Measurements from ENCODE around the gene RAB1B. TPM values are rescaled to one million over a fixed set of nuclear protein-coding genes. Genes with fewer than 3 reads are reported as not detected.

Gene RAB1B
- total and polyA plus RNA-seq, 9 donors, result 69.7 to 111 (median 101) TPM

- Histone ChIP-seq H3K27ac (ENCODE audit: low read length) (peak within 1 kb of the TSS; percentile 96), H3K27me3 (ENCODE audit: control insufficient read depth, insufficient read depth, low read length) (peaks cover 38% of the 10 kb centered on the region), H3K4me1 (ENCODE audit: control insufficient read depth, insufficient read depth, low read length) (peaks cover 25% of the 10 kb centered on the region), H3K4me3 (ENCODE audit: low read length) (peak within 1 kb of the TSS; percentile 92), H3K36me3 (ENCODE audit: control insufficient read depth, insufficient read depth, low read length) (peaks cover 32% of the 10 kb centered on the region), H3K9me3 (replicated peaks; ENCODE audit: control insufficient read depth, low read depth, low read length) (no peaks in the 10 kb centered on the region)
- DNase-seq, result peak; percentile 100
- WGBS (ENCODE audit: insufficient coverage), result under 1% methylated on average over 80 of the region's 87 CpGs
These were observed 20.5 kb downstream of the RAB1B start, which contains the start of gene YIF1A for GRCh38 chr11:66288671-66289547. YIF1A (minus strand) TSS chr11:66289143; CDS start chr11:66288985, 158 bp downstream.

GRCh38 chr11:66289548-66290329, 21.3 kb downstream of the RAB1B start:
- H3K4me1 ChIP-seq (ENCODE audit: control insufficient read depth, insufficient read depth, low read length), result peaks cover 25% of the 10 kb centered on the region
- H3K9me3 ChIP-seq (replicated peaks; ENCODE audit: control insufficient read depth, low read depth, low read length), result no peaks in the 10 kb centered on the region
- peak; percentile 89 for DNase-seq
- H3K4me3 ChIP-seq (ENCODE audit: low read length), result peak overlapping the region; percentile 62
- 27% methylated on average over 10 of the region's 36 CpGs for WGBS (ENCODE audit: insufficient coverage)
- peaks cover 25% of the 10 kb centered on the region for H3K36me3 ChIP-seq (ENCODE audit: control insufficient read depth, insufficient read depth, low read length)
- peaks cover 40% of the 10 kb centered on the region for H3K27me3 ChIP-seq (ENCODE audit: control insufficient read depth, insufficient read depth, low read length)
- peak overlapping the region; percentile 96 for H3K27ac ChIP-seq (ENCODE audit: low read length)

- H3K4me1 ChIP-seq (ENCODE audit: control insufficient read depth, insufficient read depth, low read length), result peaks cover 25% of the 10 kb centered on the region
- no peak overlapping the region for H3K4me3 ChIP-seq (ENCODE audit: low read length)
- no peaks in the 10 kb centered on the region for H3K9me3 ChIP-seq (replicated peaks; ENCODE audit: control insufficient read depth, low read depth, low read length)
- H3K27ac ChIP-seq (ENCODE audit: low read length), result no peak overlapping the region
- peaks cover 40% of the 10 kb centered on the region for H3K27me3 ChIP-seq (ENCODE audit: control insufficient read depth, insufficient read depth, low read length)
- WGBS (ENCODE audit: insufficient coverage), result no CpG with 5 or more reads among the region's 2 CpGs
- DNase-seq, result no peak
- peaks cover 19% of the 10 kb centered on the region for H3K36me3 ChIP-seq (ENCODE audit: control insufficient read depth, insufficient read depth, low read length)
These were observed 21.8 kb downstream of the RAB1B start for GRCh38 chr11:66290330-66290621.

GRCh38 chr11:66291303-66291705, 22.9 kb downstream of the RAB1B start:
- H3K4me1 ChIP-seq (ENCODE audit: control insufficient read depth, insufficient read depth, low read length), result peaks cover 25% of the 10 kb centered on the region
- 9% methylated on average over 13 of the region's 16 CpGs for WGBS (ENCODE audit: insufficient coverage)
- no peak overlapping the region for H3K27ac ChIP-seq (ENCODE audit: low read length)
- peaks cover 12% of the 10 kb centered on the region for H3K36me3 ChIP-seq (ENCODE audit: control insufficient read depth, insufficient read depth, low read length)
- H3K27me3 ChIP-seq (ENCODE audit: control insufficient read depth, insufficient read depth, low read length), result peaks cover 40% of the 10 kb centered on the region
- H3K4me3 ChIP-seq (ENCODE audit: low read length), result no peak overlapping the region
- no peak for DNase-seq
- H3K9me3 ChIP-seq (replicated peaks; ENCODE audit: control insufficient read depth, low read depth, low read length), result no peaks in the 10 kb centered on the region

GRCh38 chr11:66291706-66292542, 23.5 kb downstream of the RAB1B start, which contains the start of gene TMEM151A:
TMEM151A (plus strand) TSS chr11:66291894; CDS start chr11:66292014, 120 bp downstream.
- Histone ChIP-seq H3K27me3 (ENCODE audit: control insufficient read depth, insufficient read depth, low read length) (peaks cover 40% of the 10 kb centered on the region), H3K36me3 (ENCODE audit: control insufficient read depth, insufficient read depth, low read length) (peaks cover 8% of the 10 kb centered on the region), H3K9me3 (replicated peaks; ENCODE audit: control insufficient read depth, low read depth, low read length) (no peaks in the 10 kb centered on the region), H3K4me1 (ENCODE audit: control insufficient read depth, insufficient read depth, low read length) (peaks cover 25% of the 10 kb centered on the region), H3K4me3 (ENCODE audit: low read length) (no peak within 1 kb of the TSS), H3K27ac (ENCODE audit: low read length) (no peak within 1 kb of the TSS)
- DNase-seq, result no peak
- WGBS (ENCODE audit: insufficient coverage), result 1% methylated on average over 93 of the region's 95 CpGs

GRCh38 chr11:66292543-66293332, 24.3 kb downstream of the RAB1B start:
- H3K9me3 ChIP-seq (replicated peaks; ENCODE audit: control insufficient read depth, low read depth, low read length), result no peaks in the 10 kb centered on the region
- 55% methylated on average over 14 of the region's 17 CpGs for WGBS (ENCODE audit: insufficient coverage)
- no peak overlapping the region for H3K4me3 ChIP-seq (ENCODE audit: low read length)
- peaks cover 43% of the 10 kb centered on the region for H3K27me3 ChIP-seq (ENCODE audit: control insufficient read depth, insufficient read depth, low read length)
- no peak for DNase-seq
- peaks cover 18% of the 10 kb centered on the region for H3K4me1 ChIP-seq (ENCODE audit: control insufficient read depth, insufficient read depth, low read length)
- peaks cover under 1% of the 10 kb centered on the region for H3K36me3 ChIP-seq (ENCODE audit: control insufficient read depth, insufficient read depth, low read length)
- H3K27ac ChIP-seq (ENCODE audit: low read length), result no peak overlapping the region

GRCh38 chr11:66293352-66293751, 24.9 kb downstream of the RAB1B start:
- peaks cover 11% of the 10 kb centered on the region for H3K4me1 ChIP-seq (ENCODE audit: control insufficient read depth, insufficient read depth, low read length)
- no peak for DNase-seq
- H3K27me3 ChIP-seq (ENCODE audit: control insufficient read depth, insufficient read depth, low read length), result peaks cover 43% of the 10 kb centered on the region
- no CpG with 5 or more reads among the region's 4 CpGs for WGBS (ENCODE audit: insufficient coverage)
- no peaks in the 10 kb centered on the region for H3K9me3 ChIP-seq (replicated peaks; ENCODE audit: control insufficient read depth, low read depth, low read length)
- H3K4me3 ChIP-seq (ENCODE audit: low read length), result no peak overlapping the region
- no peaks in the 10 kb centered on the region for H3K36me3 ChIP-seq (ENCODE audit: control insufficient read depth, insufficient read depth, low read length)
- no peak overlapping the region for H3K27ac ChIP-seq (ENCODE audit: low read length)

- Histone ChIP-seq H3K27me3 (ENCODE audit: control insufficient read depth, insufficient read depth, low read length) (peaks cover 43% of the 10 kb centered on the region), H3K4me3 (ENCODE audit: low read length) (no peak overlapping the region), H3K9me3 (replicated peaks; ENCODE audit: control insufficient read depth, low read depth, low read length) (no peaks in the 10 kb centered on the region), H3K27ac (ENCODE audit: low read length) (no peak overlapping the region), H3K4me1 (ENCODE audit: control insufficient read depth, insufficient read depth, low read length) (peaks cover 10% of the 10 kb centered on the region), H3K36me3 (ENCODE audit: control insufficient read depth, insufficient read depth, low read length) (no peaks in the 10 kb centered on the region)
- no peak for DNase-seq
- 82% methylated on average over 28 of the region's 30 CpGs for WGBS (ENCODE audit: insufficient coverage)
These were observed 25.6 kb downstream of the RAB1B start for GRCh38 chr11:66293777-66294625.
